H1 (cell line): Measurements from ENCODE around the gene IGSF5. TPM values are rescaled to one million over a fixed set of nuclear protein-coding genes. Genes with fewer than 3 reads are reported as not detected.

ENCODE experiments used
- CHD7 ChIP-seq: fragments of 300-600 bp; sonication (generic); IDR thresholded peaks from 2 replicates; pipeline ENCODE4 v1.7.1; 2012; ENCODE audit warnings: low read length, moderate library complexity, mild to moderate bottlenecking, inconsistent platforms; ENCODE audit not compliant: insufficient replicate concordance
- RAD21 ChIP-seq, 2 experiments: IDR thresholded peaks in 1 of 2; conservative IDR thresholded peaks in 1 of 2; 2 replicates each; pipeline ENCODE4 v1.6.1; 2011; ENCODE audit warnings: low read depth in 2 of 2, low read length in 2 of 2, improper control_type of control experiment in 1 of 2, inconsistent platforms in 1 of 2, mild to moderate bottlenecking in 1 of 2, moderate library complexity in 1 of 2
- polyA plus RNA-seq, 7 experiments: library from polyadenylated mRNA; depleted of rRNA in 3 of 7; stranded (reverse) in 5 of 7; unstranded in 2 of 7; fragments of >200 nt in 5 of 7; fragments of 200-250 nt in 2 of 7; gene quantifications; 1 replicate in 5 of 7; 2 replicates in 1 of 7; 4 replicates in 1 of 7; pipeline versions ENCODE4 v1.2.1 to v1.2.3, GENCODE V29; 2011 to 2013; ENCODE audit warnings: missing spikeins in 2 of 7, mixed read lengths in 2 of 7
- total RNA-seq: library from RNA; stranded (reverse); fragmentation: NEBNext Ultra II Directional; extraction: Animal tissue kit (Norgen Biotek cat#: 25700); gene quantifications from 2 replicates; pipeline ENCODE4 v1.2.1, GENCODE V29; 2021

The IGSF5 gene
- total and polyA plus RNA-seq, 2 of the 8 experiments (the other 6 are each of a cell fraction or from before 2014, with no cell fraction given): 4.4 to 5.4 TPM

- TF ChIP-seq CHD7: no peak
- TF ChIP-seq RAD21 (IDR thresholded peaks at IDR 0.05 in 1 of 2, conservative IDR thresholded peaks at IDR 0.05 in 1 of 2; ENCODE audit: low read depth in 2 of 2, low read length in 2 of 2): no peak
Observed at GRCh38 chr21:39736716-39737115, 8.3 kb upstream of the IGSF5 start (continued).
